Measurements from ENCODE around the gene STK11.

STK11 gene

DNA sequence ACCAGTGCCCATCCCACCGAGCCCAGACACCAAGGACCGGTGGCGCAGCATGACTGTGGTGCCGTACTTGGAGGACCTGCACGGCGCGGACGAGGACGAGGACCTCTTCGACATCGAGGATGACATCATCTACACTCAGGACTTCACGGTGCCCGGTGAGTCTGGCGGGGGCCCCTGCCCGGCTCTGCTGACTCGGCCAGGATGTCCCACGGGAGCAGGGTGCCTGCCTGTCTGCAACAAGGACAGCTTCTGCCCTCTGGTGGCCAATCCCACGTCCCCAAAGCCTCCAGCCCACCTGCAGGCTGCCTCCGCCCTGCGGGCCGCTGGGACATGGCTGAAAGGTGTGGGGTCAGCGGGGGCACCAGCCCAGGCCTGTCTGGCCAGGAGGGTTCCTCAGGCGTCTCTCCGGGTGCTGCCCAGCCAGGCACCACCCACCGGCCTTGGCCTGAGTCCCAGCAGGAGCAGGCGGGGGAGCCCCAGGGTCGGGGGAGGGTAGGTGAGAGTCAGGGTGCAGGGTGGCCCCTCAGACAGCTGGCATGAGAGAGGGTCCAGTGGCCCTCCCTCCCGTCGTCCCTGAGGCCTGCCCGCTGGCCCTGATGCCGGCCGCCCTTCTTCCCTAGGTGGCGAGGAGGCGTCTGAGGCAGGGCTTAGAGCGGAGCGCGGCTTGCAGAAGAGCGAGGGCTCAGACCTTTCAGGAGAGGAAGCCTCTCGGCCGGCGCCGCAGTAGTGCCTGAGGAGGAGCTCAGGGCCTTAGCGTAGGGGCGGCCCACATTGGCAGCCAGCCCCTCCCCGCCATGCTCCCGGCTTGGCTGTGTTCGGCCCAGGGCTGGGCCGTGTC lies 17.7 kb downstream of the STK11 start:
- H3K4me3 ChIP-seq (ENCODE audit: low read depth, low read length) = no peak overlapping the region
- peak; percentile 71 for DNase-seq (ENCODE audit: low read depth)
- no peak for TF ChIP-seq MAX (IDR thresholded peaks at IDR 0.05; ENCODE audit: low read depth, low read length)
- no peak for TF ChIP-seq MYC (IDR thresholded peaks at IDR 0.05; ENCODE audit: low read depth, low read length)
- TF ChIP-seq CTCF (IDR thresholded peaks at IDR 0.05; ENCODE audit: low read depth, low read length) = peak; percentile 51

- H3K4me3 ChIP-seq (ENCODE audit: low read depth, low read length) = no peak overlapping the region
- DNase-seq (ENCODE audit: low read depth) = no peak
- TF ChIP-seq MYC (IDR thresholded peaks at IDR 0.05; ENCODE audit: low read depth, low read length) = no peak
- no peak for TF ChIP-seq POLR2A (IDR thresholded peaks at IDR 0.05; ENCODE audit: extremely low read depth, insufficient read length)
- TF ChIP-seq CTCF (IDR thresholded peaks at IDR 0.05; ENCODE audit: low read depth, low read length) = no peak
- TF ChIP-seq MAX (IDR thresholded peaks at IDR 0.05; ENCODE audit: low read depth, low read length) = no peak
Observed at GRCh38 chr19:1224047-1224825, 18.7 kb downstream of the STK11 start.

DNA sequence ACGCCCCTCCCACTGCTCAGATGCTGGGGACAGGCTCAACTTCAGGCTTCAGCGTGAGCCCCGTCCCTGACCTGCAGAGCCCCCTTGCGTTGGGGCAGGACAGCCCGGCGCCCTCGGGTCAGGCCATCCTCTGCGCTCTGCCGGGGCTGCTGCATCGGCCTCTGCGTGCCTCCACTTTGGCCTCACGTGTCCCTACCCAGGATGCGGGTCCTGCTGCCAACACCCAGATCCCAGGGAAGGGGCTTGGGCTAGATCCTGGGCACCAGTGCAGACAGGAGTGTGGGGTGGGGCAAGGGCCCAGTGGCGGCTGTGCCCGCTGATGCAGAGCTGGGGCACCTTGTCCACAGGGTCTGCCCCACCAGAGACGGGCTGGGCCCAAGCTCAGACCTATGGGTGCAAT lies 19.3 kb downstream of the STK11 start:
- no peak for DNase-seq (ENCODE audit: low read depth)

GRCh38 chr19:1225440-1226226 lies 20.1 kb downstream of the STK11 start:
- TF ChIP-seq CTCF (IDR thresholded peaks at IDR 0.05; ENCODE audit: low read depth, low read length) (no peak), MAX (IDR thresholded peaks at IDR 0.05; ENCODE audit: low read depth, low read length) (no peak), MYC (IDR thresholded peaks at IDR 0.05; ENCODE audit: low read depth, low read length) (no peak), POLR2A (IDR thresholded peaks at IDR 0.05; ENCODE audit: extremely low read depth, insufficient read length) (no peak)

More for the DNA sequence above, 19.3 kb downstream of the STK11 start:
- H3K4me3 ChIP-seq (ENCODE audit: low read depth, low read length) = no peak overlapping the region
- TF ChIP-seq MYC (IDR thresholded peaks at IDR 0.05; ENCODE audit: low read depth, low read length) (no peak), POLR2A (IDR thresholded peaks at IDR 0.05; ENCODE audit: extremely low read depth, insufficient read length) (no peak), CTCF (IDR thresholded peaks at IDR 0.05; ENCODE audit: low read depth, low read length) (no peak), MAX (IDR thresholded peaks at IDR 0.05; ENCODE audit: low read depth, low read length) (no peak)

DNA sequence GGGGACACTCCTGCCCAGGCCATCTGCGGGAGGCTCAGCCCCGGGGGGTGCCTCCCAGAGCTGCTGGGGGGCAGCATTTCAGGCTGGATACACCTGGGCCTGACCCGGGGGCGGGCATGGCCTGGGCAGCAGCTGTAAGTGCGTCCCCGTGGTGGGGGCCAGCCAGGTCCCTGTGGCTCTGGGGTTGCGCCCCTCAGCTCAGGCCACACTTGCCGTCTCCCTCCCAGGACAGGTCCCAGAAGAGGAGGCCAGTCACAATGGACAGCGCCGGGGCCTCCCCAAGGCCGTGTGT lies 20.6 kb downstream of the STK11 start:
- no peak for DNase-seq (ENCODE audit: low read depth)
- TF ChIP-seq POLR2A (IDR thresholded peaks at IDR 0.05; ENCODE audit: extremely low read depth, insufficient read length) (no peak), MAX (IDR thresholded peaks at IDR 0.05; ENCODE audit: low read depth, low read length) (no peak), CTCF (IDR thresholded peaks at IDR 0.05; ENCODE audit: low read depth, low read length) (no peak), MYC (IDR thresholded peaks at IDR 0.05; ENCODE audit: low read depth, low read length) (no peak)
- H3K4me3 ChIP-seq (ENCODE audit: low read depth, low read length) = no peak overlapping the region

More at GRCh38 chr19:1225440-1226226, 20.1 kb downstream of the STK11 start:
- no peak overlapping the region for H3K4me3 ChIP-seq (ENCODE audit: low read depth, low read length)
- DNase-seq (ENCODE audit: low read depth) = no peak

Measured in NB4 (cell line).